HG03558 (cell line): ENCODE measurements around the gene DHRS4.
"Not testable (repeated sequence)": the region's sequence is repeated elsewhere in the genome, so short reads cannot be mapped to it uniquely, and the experiment has no call there.

Experiments used
- ATAC-seq: cut with Tn5 transposase; IDR thresholded peaks from one replicate; pipeline ENCODE4 v1.9.1; 2021; ENCODE audit warnings: moderate number of reproducible peaks; ENCODE audit not compliant: unreplicated experiment; ENCODE audit errors: extremely low read depth

DHRS4 gene

DNA sequence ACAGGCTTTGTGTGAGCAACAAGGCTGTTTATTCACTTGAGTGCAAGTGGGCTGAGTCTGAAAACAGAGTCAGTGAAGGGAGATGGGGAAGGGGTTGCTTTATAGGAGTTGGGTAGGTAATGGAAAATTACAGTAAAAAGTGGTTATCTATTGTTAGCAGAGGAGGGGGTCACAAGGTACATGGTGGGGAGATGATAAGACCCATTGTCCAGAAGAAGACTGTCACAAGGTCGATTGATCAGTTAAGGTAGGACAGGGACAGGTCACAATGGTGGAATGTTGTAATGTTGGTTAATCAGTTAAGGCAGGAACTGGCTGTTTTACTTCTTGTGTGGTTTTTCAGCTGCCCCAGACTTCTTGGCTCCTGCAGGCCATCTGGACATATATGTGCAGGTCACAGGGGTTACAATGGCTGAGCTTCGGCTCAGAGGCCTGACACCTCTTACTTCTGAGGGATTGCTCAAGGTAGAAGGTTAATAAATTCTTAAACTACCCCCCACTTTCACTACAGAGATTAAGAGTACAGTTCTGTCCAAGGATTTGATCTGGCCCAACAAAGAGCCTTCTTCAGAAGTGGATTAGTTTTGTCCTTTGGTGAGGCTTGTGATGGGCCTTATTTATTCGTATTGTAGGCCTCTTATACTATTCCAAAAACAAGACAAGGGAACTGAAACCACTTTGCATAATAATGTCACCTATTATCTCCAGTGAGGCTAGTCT is 13.8 kb upstream of the DHRS4 start:
- ATAC-seq, result no peak

DNA sequence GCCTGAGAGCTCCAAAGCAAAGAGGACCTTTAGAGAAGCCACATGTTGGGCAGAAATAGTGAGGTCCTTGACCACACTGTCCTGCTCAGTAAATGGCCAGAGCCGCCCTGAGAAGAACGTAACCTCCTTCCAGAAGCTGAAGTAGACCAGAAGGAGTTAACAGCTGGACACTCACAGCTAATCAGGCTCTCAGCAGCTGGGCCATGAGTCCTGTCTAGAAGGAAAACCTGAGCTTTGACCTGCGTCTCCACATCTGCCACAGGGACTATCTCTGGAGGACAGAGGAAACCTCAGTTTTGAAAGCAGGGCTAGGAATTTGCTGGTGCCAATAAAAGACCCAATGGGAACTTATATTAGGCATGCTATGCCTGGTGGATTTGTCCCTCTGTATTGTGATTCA is 12.3 kb upstream of the DHRS4 start:
- no peak for ATAC-seq

DNA sequence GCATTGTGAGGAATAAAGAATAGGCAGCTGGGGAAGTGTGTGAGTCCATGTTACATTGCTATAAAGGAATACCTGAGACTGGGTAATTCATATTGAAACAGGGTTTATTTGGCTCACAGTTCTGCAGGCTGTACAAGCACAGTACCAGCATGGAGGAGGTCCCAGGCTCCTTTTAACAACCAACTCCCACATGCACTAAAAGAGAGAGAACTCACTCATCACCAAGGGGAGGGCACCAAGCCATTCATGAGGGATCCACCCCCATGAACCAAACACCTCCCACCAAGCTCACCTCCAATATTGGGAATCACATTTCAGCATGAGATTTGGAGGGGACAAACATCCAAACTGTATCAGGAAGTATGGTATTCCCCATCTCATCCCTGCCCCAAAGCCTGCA is 11.9 kb upstream of the DHRS4 start:
- ATAC-seq, result no peak

DNA sequence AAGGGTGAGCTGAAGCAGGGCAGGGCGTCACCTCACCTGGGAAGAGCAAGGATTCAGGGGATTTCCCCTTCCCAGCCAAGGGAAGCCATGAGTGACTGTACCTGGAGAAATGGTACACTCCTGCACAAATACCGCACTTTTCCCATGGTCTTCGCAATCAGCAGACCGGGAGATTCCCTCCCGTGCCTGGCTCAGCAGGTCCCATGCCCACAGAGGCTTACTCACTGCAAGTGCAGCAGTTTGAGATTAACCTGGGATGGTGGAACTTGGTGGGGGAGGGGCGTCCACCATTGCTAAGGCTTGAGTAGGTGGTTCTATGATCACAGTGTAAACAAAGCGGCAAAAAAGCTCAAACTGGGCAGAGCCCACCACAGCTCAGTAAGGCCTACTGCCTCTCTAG is 11.0 kb upstream of the DHRS4 start:
- ATAC-seq, result no peak

DNA sequence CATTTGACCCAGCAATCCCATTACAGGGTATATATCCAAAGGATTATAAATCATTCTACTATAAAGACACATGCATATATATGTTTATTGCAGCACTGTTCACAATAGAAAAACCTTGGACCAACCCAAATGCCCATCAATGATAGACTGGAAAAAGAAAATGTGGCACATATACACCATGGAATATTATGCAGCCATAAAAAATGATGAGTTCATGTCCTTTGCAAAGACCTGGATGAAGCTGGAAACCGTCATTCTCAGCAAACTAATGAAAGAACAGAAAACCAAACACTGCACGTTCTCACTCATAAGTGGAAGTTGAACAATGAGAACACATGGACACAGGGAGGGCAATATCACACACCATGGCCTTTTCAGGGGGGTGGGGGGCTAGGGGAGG is 4.5 kb upstream of the DHRS4 start:
- not testable (repeated sequence) for ATAC-seq

DNA sequence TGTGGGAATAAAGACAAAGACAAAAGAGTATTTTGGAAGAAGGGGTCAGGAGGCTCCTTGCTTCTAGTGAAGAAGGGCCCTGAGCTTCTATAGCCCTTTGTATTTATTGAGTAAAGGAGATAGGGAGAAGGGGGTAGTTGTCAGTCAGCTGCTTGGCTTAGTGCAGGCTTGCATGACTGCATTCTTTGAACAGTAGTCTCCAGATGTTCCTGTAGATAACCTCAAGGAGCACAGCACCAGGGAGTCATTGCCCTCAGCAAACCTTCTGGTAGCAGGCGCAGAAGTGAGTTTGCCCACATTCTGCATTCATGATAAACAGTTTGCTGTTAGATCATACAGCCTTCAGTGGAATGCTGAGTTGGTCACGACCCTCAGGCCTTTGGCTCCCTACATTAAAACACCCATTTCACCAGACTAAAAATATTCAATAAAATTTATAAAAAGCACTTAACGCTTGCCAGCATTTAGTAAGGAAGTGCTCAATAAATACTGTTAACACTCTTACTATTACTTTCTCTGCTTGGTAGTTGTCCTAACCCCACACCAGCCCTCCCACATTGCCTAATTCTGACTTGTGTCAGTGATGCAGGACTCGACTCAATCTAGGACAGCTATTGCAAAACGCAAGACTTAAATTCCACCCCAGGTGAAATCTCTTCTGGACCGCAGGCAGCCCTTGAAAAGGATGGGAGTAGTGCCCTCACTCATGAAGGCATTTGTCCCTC is 3.0 kb upstream of the DHRS4 start:
- ATAC-seq, result no peak

DNA sequence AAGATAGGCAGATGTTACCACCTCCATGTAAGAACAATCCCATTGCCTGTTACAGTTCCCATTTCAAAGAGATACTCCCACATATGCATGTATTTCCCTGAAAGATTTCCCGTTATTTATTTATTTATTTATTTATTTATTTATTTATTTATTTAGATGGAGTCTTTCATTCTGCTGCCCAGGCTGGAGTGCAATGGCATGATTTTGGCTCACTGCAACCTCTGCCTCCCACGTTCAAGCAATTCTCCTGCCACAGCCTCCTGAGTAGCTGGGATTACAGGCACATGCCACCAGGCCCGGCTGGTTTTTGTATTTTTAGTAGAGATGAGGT is 2.5 kb upstream of the DHRS4 start:
- not testable (repeated sequence) for ATAC-seq

DNA sequence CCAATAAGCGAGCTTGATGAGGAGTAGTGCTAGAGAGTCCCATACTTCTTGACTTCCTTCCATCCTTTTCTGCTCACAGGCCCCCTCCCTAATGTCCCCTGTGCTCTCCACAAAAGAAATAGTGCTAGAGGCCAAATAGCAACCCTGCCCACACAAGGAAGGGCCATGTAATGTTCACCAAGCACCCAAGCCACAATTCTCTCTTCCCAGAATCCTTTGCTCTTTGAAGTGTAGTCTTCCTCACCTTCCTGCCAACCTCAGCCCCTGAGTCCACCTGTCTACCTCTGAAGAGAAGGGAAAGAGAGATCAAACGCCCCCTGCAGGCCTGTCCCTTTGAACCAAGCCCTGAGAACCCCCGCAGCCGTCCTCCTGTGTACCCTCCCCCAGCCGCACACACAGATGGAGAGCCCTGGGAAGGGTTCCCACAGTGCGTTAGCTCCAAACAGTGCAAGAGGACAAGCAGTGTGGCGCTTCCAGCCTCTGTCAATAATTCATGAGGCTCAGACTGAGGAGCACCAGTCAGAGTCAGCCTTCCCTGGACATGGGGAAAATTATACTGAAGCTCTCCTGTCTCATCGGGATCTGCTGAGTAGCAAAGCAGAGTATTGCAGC is 1.9 kb upstream of the DHRS4 start:
- ATAC-seq, result no peak

DNA sequence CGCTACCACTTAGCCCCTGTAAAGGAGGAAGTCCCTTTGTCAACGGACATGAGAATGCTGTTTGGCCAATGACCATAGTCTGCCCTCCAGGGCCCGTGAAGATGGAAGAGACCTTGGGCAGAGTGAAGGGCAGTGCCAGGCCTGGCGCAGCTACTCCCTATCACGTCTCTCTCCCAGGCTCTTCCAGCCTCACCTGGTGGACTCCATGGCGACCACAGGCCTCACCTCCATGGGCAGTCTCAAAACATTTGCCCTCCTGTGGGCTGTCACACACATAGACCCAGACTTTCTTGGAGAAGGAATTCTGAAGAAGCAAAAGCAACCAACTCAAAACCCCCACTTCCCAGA is 480 bp upstream of the DHRS4 start:
- ATAC-seq, result not testable (repeated sequence)

DNA sequence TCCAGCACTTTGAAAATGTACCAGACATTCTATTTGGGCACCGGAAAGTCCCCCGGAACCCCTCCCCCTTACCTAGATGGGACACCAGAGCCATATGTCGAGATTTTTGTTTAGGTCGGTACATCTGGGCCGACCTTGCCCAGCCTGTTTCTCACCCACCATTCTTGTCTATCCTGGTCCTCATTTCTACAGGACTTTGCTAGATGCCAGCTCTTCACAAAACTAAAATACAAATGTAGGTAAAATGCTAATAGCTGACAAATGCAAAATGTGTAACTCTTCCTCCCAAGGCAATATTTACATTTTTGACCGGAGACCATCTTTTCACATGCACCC is 677 bp downstream of the DHRS4 start:
- not testable (repeated sequence) for ATAC-seq

DNA sequence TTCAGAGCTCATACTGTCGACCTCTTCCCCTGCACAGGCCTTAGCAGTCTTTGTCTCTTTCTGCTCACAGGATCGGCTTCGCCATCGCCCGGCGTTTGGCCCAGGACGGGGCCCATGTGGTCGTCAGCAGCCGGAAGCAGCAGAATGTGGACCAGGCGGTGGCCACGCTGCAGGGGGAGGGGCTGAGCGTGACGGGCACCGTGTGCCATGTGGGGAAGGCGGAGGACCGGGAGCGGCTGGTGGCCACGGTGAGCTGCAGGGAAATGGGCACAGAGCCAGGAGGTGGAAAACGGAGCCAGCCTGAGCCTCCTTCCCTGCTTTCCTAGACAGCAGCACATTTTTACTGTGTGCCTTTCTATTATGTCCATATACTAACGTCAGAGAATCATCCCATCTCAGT is 1.4 kb downstream of the DHRS4 start:
- ATAC-seq, result not testable (repeated sequence)

DNA sequence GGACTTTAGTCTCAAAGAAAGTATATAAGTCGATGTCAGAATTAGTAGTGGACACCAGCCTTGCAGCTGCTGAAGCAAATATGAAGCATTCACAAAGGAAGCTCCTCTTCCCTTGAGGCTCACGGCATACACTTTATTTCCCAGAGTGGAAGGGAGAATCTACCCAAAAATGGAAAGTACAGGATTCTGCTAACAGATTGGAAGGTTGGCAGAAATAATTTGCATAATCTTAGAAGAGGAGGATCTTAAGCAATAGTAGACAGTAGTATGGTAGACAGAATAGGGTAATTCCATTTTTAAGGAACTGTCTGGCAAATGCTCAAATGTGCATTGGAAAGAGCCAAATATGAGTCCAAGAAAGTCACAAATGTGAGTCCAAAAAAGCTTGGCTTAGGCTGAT is 2.2 kb downstream of the DHRS4 start:
- ATAC-seq, result not testable (repeated sequence)

DNA sequence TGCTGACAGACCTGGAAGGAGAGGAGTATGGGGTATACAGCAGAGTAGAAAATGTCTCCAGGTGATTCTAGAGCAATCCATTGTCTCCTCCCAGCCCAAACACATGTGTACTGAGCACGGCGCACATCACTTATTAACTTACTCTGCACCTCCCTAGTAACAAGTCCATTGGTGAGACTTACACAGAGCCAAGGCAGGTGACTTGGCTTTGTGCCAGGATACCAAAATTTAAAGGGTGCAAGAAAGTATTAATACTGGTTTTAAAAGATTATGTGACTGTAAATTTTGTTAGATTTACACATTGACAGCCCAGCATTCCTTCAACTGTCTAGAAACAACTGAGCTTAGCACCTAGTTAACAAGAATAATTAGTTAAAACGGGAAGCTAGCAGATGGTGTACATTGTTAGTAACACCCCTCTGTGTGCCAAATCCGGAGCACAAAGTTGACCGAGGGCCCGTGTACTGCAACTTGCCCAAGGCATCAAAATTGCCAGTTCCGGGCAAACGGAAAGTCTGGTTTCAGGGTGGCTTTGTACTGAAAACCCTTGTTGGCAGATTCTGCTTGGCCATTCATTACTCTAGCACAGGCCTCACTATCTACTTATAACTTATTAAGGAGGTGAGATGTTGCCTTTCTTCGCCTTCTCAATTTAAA is 4.5 kb downstream of the DHRS4 start:
- not testable (repeated sequence) for ATAC-seq

DNA sequence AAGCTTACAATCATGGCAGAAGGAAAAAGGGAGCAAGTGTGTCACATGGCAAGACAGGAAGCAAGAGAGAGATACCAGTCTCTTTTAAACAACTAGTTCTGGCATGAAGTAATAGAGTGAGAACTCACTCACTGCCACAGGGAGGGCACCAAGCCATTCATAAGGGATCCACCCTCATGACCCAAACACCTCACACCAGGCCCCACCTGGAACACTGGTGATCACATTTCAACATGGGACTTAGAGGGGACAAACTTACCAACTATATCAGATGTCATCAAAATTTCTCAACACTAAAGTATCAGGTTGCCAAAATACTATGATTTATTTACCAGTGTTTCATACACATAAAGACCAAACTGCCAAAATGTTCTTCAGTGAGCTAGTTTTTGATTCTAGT is 7.3 kb downstream of the DHRS4 start:
- ATAC-seq, result not testable (repeated sequence)

DNA sequence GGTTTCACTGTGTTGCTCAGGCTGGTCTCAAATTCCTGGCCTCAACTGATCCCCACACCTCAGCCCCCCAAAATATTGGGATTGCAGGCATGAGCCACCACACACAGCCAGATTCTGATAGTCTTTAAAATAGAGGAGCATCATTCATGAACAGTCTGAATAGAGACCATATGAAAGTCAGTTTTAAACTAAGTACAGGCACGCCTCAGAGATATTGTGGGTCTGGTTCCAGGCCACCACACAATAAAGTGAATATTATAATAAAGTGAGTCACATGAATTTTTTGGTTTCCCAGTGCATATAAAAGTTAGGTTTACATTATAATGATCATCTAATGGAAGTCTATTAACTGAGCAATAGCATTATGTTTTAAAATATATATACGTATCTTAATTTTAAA is 8.1 kb downstream of the DHRS4 start:
- ATAC-seq, result not testable (repeated sequence)

DNA sequence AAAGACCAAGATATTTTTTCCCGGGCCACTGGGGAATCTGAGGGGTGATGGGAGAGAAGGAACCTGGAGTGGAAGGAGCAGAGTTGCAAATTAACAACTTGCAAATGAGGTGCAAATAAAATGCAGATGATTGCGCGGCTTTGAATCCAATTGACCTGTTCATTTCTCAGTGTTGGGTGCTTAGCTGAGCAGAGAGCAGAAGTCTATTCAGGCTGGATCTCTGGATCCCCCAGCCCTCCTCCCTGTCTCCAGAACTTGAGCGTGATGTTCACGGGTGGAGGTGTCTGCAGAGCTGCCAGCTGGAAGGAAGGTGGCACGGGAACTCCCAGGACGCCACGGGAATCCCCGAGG is 15.5 kb downstream of the DHRS4 start:
- not testable (repeated sequence) for ATAC-seq

DNA sequence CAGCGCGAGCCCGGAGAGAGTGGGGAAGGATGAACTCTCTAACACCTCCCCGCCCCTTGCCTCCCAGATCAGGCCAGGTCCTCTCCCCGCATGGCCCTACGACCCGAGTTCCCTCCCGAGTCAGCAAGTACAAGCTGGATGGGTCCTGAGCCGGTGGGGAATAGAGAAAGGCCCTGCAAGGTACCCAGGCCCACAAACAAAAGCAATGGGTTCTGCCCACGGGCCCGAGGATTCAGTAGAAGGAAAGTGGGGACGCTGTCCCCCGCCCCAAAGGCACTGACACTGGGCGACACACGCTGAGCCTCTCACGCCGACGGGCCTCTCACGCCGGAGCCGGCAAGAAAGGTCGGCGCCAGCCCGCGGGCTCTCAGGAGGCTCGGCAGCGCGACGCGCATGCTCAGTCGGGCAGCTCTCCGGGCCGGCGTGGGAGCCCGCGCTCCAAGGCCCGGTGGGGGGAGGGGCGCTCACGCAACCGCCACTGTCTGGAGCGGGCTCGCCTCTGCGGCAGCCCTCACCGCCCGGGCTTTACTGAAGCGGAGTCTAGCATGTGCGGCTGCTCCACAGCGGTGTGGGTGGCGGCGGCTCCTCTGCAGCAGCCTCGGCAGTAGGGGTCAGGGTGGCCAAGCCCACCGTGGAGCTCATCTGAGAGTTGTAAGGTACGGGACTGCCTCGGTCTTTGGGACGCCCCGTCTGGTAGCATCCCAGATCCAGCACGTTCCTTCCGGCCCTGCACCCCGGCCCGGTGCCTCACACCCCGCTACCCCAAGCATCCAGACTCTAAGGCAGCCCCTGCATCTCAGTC is 16.1 kb downstream of the DHRS4 start:
- not testable (repeated sequence) for ATAC-seq

DNA sequence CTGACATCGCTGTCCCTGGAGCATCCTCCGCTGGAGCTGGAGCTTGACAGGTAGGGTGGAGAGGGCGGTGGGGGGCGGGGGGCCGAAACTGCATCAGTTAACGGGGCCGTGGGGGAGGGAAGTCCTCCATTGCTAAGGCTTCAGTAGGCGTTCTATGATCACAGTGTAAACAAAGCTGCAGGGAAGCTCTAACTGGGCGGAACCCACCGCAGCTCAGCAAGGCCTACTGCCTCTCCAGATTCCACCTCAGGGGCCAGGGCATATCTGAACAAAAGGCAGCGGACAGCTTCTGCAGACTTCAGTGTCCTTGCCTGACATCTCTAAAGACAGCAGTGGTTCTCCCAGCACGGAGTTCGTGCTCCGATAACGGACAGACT is 16.7 kb downstream of the DHRS4 start:
- ATAC-seq, result not testable (repeated sequence)

DNA sequence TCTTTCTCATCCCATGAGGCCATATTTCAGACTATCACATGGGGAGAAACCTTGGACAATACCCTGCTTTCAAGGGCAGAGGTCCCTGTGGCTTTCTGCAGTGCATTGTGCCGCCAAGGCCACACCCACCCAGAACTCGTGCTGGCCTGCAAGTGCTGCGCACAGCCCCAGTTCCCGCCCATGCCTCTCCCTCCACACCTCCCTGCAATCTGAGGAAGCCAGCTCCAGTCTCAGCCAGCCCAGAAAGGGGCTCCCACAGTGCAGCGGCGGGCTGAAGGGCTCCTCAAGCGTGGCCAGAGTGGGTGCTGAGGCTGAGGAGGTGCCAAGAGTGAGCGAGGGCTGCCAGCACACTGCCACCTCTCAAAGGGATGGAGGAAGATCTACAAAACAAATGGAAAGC is 19.6 kb downstream of the DHRS4 start:
- ATAC-seq, result not testable (repeated sequence)

DNA sequence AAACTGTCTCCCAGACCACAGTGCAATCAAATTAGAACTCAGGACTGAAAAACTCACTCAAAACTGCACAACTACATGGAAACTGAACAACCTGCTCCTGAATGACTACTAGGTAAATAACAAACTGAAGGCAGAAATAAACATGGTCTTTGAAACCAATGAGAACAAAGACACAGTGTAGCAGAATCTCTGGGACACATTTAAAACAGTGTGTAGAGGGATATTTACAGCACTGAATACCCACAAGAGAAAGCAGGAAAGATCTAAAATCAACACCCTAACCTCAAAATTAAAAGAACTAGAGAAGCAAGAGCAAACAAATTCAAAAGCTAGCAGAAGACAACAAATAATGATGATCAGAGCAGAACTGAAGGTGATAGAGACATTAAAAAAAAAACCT is 20.5 kb downstream of the DHRS4 start:
- not testable (repeated sequence) for ATAC-seq

DNA sequence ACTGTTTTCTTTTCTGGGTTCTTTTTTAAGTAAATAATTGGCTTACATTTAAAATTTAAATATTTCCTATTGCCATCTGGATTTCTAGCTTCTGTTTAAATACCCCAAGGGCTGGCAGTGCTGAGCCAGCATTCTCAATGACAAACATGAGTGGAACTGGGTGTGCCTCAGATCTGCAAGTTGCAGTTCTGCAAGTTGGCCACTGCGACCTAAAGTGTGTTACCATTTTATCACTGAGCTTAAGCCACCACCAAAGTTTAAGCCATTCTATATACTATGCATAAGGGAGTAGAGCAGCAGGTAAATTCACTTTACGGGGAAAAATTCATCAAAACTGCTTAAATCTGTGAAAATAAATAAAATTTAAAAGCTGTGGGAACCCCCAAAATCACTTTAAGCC is 23.6 kb downstream of the DHRS4 start:
- ATAC-seq, result not testable (repeated sequence)
